ENCODE measurements around the gene CFAP97D2. TPM values are rescaled to one million over a fixed set of nuclear protein-coding genes. Genes with fewer than 3 reads are reported as not detected.

The CFAP97D2 gene
- total RNA-seq, 1 donor from 2014 or later, result not detected

- Mint-ChIP-seq H3K4me3 (ENCODE audit: low read depth) (no peak overlapping the region), H3K9me3 (ENCODE audit: low read depth) (no peaks in the 10 kb centered on the region), H3K27ac (no peak overlapping the region), H3K4me1 (ENCODE audit: low read depth) (peaks cover 5% of the 10 kb centered on the region), H3K36me3 (ENCODE audit: insufficient read depth) (no peaks in the 10 kb centered on the region), H3K27me3 (peaks cover 27% of the 10 kb centered on the region)
- TF ChIP-seq, protein P1, sequence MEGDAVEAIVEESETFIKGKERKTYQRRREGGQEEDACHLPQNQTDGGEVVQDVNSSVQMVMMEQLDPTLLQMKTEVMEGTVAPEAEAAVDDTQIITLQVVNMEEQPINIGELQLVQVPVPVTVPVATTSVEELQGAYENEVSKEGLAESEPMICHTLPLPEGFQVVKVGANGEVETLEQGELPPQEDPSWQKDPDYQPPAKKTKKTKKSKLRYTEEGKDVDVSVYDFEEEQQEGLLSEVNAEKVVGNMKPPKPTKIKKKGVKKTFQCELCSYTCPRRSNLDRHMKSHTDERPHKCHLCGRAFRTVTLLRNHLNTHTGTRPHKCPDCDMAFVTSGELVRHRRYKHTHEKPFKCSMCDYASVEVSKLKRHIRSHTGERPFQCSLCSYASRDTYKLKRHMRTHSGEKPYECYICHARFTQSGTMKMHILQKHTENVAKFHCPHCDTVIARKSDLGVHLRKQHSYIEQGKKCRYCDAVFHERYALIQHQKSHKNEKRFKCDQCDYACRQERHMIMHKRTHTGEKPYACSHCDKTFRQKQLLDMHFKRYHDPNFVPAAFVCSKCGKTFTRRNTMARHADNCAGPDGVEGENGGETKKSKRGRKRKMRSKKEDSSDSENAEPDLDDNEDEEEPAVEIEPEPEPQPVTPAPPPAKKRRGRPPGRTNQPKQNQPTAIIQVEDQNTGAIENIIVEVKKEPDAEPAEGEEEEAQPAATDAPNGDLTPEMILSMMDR (IDR thresholded peaks at IDR 0.05; ENCODE audit: unreplicated experiment), result no peak
- no peak for DNase-seq (ENCODE audit: low spot score, unreplicated experiment)
Observed at GRCh38 chr13:114166381-114167131, 12.5 kb upstream of the CFAP97D2 start.

DNA sequence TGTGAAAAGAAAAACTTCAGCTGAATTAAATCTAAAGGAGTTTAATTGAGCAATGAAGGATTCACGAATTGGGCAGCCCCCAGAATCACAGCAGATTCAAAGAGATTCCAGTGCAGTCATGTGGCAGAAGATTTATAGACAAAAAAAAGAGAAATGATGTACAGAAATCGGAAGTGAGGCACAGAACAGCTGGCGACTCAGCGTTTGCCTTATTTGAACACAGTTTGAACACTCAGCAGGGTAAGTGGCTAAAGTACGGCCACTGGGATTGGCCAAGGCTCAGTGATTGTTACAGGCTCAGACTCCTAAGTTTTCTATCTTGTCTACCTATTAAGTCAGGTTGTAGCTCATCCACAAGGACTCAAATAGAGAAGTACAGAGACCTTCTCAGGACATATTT lies 11.6 kb upstream of the CFAP97D2 start:
- Mint-ChIP-seq H3K4me3 (ENCODE audit: low read depth) (no peak overlapping the region), H3K27ac (no peak overlapping the region), H3K27me3 (peaks cover 22% of the 10 kb centered on the region), H3K36me3 (ENCODE audit: insufficient read depth) (no peaks in the 10 kb centered on the region), H3K4me1 (ENCODE audit: low read depth) (peaks cover 3% of the 10 kb centered on the region), H3K9me3 (ENCODE audit: low read depth) (no peaks in the 10 kb centered on the region)
- TF ChIP-seq, protein P1 (IDR thresholded peaks at IDR 0.05; ENCODE audit: unreplicated experiment), result no peak
- DNase-seq (ENCODE audit: low spot score, unreplicated experiment), result no peak

DNA sequence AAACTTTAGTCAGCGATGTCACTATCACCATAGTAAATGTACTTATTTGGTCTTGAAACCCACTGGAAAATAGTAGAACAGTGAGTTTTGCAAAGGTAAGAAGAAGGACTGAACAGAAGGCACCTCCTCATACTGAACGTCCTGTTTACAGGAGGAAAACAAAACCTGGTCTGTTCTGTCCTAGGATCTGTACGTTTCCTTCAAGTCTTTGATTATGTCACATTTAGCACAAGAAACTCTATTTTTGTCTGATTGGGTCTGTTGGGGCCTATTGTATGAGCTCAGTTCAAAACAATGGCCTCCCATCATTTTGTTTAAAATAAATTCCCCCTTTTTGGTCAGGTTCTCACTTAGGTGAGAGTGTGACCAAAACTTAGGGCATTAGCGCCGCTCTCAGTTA lies 11.2 kb upstream of the CFAP97D2 start:
- Mint-ChIP-seq H3K9me3 (ENCODE audit: low read depth) (peaks cover 2% of the 10 kb centered on the region), H3K4me3 (ENCODE audit: low read depth) (no peak overlapping the region), H3K4me1 (ENCODE audit: low read depth) (no peaks in the 10 kb centered on the region), H3K27ac (no peak overlapping the region), H3K27me3 (peaks cover 18% of the 10 kb centered on the region), H3K36me3 (ENCODE audit: insufficient read depth) (no peaks in the 10 kb centered on the region)
- TF ChIP-seq, protein P1 (IDR thresholded peaks at IDR 0.05; ENCODE audit: unreplicated experiment), result no peak
- no peak for DNase-seq (ENCODE audit: low spot score, unreplicated experiment)

DNA sequence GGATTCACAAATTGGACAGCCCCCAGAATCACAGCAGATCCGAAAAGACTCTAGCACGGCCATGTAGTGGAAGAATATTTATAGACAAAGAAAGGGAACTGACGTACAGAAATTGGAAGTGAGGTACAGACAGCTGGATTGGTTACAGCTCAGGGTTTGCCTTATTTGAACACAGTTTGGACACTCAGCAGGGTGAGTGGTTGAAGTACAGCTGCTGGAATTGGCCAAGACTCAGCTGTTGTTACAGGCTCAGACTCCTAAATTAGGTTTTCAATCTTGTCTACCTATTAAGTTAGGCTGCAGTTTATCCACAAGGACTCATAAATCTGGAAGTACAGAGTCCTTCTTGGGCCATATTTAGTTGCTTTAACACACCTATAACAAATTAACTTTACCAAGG lies 5.8 kb upstream of the CFAP97D2 start:
- Mint-ChIP-seq H3K4me1 (ENCODE audit: low read depth) (no peaks in the 10 kb centered on the region), H3K4me3 (ENCODE audit: low read depth) (no peak overlapping the region), H3K9me3 (ENCODE audit: low read depth) (peaks cover 6% of the 10 kb centered on the region), H3K27me3 (peaks cover under 1% of the 10 kb centered on the region), H3K36me3 (ENCODE audit: insufficient read depth) (no peaks in the 10 kb centered on the region), H3K27ac (no peak overlapping the region)
- no peak for DNase-seq (ENCODE audit: low spot score, unreplicated experiment)
- TF ChIP-seq, protein P1 (IDR thresholded peaks at IDR 0.05; ENCODE audit: unreplicated experiment), result no peak

- Mint-ChIP-seq H3K27me3 (peaks cover 5% of the 10 kb centered on the region), H3K36me3 (ENCODE audit: insufficient read depth) (no peaks in the 10 kb centered on the region), H3K27ac (no peak overlapping the region), H3K4me3 (ENCODE audit: low read depth) (no peak overlapping the region), H3K9me3 (ENCODE audit: low read depth) (peaks cover 6% of the 10 kb centered on the region), H3K4me1 (ENCODE audit: low read depth) (no peaks in the 10 kb centered on the region)
- no peak for DNase-seq (ENCODE audit: low spot score, unreplicated experiment)
- TF ChIP-seq, protein P1 (IDR thresholded peaks at IDR 0.05; ENCODE audit: unreplicated experiment), result no peak
Observed at GRCh38 chr13:114173745-114174144, 5.3 kb upstream of the CFAP97D2 start.
